Activated CD8-positive, alpha-beta memory T cell treated with anti-CD3 and anti-CD28 coated beads, Interleukin-2, amount 50 U/mL, for 48 hours (primary cell): ENCODE data around the gene ERBB2.

Experiments
- DNase-seq: peaks from one replicate; pipeline ENCODE4 v3.0.0-alpha.2; 2020

Gene ERBB2

DNA sequence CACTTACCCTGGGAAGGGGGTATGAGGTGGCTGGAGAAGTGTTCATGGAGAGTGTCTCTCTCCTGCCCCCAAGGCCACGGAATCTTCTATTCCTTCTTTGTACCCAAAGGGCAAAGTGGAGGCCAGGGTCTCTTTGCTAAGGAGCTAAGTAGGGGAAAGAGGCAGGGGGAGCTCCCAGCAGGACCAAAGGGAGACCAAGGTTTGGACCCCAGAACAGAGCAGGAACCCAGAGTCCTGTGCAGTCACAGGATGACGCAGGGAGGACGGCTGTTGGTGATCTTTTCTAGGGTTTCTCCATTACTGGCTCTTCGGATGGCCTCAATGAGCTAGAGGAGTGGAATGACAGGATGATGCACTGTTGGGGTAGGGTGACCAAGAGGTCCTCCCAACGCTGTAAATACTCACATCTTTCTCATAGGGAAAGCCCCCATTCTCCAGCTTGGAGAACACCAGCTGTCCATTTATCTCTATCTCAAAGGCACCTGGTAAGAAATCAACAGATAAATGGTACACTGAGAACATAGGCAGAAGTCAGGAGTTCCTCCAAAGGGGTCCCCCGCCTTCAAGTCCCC is 29.5 kb downstream of the ERBB2 start:
- DNase-seq, result no peak

DNA sequence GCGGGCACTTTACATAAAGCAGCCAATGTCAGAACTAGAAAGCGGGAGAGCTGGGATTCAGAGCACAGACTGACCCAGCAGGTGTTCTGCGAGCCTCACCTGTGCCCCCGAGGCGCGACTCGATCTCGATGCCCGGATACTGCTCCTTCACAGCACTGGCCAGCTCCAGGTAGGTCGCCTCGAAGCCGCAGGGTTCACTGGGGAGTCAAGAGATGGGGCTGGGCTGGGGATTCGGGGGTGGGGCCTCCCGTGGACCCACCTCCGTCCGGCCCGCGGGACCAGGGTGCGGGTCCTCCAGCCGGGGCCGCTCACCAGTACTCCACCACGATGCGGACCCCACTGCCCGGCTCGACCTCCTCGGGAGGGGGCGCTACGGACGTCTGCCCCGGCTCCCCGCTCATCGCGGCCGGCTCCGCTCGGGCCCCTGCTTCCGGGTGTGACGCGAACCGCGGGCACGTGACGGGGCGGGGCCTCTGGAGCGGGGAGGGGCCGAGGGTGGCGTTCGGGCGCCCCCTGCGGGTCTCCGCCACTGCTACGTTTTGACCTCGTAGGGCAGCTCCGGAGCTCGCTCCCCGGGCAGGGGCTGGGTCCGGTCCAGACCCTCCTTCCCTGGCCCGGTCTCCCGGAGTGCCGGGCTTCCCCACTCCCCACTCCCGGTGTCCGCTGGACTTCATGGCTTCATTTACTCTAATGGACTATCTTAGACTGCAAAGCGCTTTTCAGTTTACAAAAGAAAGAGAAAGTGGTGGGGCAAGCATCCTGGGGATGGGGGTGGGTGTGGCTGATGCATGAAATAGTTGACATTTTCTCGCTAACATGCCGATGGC is 30.4 kb downstream of the ERBB2 start, which contains the start of gene MIEN1:
Gene MIEN1 (minus strand): TSS at position 438 of the 827 bp plus-strand sequence. CDS start 37 bp downstream, at position 401.
- DNase-seq, result peak; percentile 99

DNA sequence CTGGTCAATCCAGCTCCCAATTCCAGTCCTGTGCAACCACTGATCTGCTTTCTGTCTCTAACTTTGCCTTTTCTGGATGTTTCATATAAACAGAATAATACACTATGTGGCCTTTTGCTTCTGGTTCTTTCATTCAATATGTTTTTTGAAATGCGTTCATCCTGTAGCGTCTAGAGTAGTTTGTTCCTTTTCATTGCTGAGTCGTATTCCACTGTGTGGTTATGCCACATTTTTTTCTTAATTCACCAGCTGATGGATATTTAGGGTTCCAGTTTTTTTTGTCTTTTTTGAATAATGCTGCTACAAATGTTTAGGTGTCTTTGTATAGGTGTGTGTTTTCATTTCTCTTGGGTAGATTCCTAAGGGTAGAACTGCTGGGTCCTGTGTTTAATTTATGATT is 32.7 kb downstream of the ERBB2 start:
- DNase-seq, result no peak

DNA sequence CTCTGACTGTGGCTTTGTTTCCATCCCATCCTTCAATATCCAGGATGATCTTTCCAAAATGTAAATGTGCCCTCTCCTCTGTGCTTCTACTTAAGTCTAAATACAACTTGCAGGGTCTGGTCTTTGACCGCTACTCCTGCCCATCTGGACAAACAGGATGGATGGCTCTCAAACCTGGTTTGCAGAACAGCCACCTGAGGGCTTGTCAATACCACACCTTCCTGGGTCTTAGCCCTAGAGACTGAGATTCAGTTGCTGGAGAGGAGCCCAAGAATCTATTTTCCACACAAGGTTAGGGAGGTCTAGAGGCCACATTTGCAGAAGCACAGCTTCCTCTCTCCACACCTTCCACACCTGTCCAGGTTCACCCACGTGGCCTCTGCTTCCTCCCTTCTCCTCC is 36.0 kb downstream of the ERBB2 start:
- no peak for DNase-seq

DNA sequence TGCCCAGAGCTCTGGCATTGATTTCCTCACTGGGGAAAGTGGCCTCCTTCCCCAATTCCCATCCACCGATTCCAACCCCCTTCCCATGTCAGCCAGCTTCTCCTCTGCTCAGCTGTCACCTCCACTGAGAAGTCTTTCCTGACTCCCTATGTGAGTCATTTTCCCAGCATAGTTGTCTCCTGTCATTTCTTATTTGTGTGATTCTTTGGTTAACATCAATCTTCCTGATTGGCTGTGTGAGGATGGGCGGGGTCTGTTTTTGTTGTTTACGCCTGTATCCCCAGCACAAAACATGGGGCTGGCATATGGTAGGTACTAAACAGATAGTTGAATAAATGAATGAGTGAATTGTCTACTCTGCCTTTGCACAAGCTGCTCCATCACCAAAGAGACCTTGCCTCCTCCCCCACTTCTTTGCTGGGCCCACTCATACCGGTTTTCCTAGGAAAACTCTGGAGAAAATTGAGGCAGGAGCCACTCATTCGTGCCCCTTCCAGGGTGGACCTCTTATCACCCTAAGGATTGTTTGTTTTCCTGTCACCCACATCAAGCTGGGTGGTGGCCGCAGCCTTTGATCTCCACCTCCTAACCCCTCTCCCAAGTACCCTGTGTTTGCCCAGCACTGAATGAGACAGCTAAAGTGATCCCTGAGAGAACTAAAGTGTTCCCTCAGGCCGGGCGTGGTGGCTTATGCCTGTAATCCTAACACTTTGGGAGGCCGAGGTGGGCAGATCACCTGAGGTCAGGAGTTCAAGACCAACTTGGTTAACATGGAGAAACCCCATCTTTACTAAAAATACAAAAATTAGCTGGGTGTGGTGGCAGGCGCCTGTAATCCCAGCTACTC is 36.7 kb downstream of the ERBB2 start:
- no peak for DNase-seq

DNA sequence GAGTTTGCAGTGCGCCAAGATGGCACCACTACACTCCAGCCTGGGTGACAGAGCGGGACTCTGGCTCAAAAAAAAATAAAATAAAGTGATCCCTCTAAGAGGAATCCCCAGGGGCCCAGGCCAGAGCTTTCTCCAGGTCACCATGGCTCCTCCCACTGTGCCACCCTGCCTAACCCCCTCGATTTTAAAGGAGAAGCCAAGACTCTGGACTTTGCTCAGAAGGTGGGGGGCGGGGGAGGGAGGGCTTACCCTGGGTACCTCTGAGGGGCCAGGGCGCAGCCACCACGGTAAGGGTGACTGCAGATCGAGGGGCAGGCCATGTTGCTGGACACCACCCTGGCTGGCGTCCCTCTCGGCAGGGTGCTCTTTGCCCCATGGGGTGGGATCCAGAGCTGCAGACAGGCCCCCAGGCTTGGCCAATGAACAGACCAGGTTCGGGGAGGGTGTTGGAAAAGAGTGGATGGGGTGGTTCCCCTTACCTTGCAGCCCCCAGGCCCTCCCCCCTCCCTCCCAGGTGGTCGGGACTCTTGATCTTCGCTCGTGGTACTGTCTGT is 37.4 kb downstream of the ERBB2 start:
- no peak for DNase-seq

DNA sequence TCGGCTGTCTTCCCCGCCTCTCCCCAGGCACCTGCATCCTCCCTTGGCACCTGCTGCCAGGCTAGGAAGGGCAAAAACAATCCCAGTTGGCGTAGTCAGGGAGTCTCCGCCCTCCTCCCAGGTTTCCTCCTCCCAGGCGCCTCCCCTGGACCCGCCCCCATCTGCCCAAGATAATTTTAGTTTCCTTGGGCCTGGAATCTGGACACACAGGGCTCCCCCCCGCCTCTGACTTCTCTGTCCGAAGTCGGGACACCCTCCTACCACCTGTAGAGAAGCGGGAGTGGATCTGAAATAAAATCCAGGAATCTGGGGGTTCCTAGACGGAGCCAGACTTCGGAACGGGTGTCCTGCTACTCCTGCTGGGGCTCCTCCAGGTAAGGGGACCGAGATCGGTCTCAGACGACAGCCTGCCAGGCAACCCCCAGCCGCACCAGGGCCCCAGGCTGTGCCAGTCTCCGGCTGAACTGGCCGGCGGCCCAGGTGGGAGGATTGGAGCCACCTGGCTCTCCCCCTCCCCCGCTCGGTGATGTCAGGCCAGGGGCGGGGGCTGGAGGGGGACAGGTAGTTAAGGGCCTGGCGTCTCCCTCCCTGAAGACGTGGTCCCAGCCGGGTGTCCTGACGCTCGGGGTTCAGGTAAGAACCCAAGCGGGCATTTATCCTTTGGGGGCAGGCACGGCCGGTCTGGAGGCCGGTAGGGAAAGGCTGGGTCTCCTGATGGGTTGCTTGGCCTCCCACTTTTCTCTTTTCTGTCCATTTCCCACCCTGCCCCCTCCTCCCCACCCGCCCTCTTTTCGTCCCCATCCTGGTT is 38.1 kb downstream of the ERBB2 start, which contains the start of gene GRB7:
Gene GRB7 (plus strand): TSS at position 179 of the 808 bp plus-strand sequence. CDS start 4,364 bp downstream, outside the sequence.
- DNase-seq, result peak; percentile 56

DNA sequence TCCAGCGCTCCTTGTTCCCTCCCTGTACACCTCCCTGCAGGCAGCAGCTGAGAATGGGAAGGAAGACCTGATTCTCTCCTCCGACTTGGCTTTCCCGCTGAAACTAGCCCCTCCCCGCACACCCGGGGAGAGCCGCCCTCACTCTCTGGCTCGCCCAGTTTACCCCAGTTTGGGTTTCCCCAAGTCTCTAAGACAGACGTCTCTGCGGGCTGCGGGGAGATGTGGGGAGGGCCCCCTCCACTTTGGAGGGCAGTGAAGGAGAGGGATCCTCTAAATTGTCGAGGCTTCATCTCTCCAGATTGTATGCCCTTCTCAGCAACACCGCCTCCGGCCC is 38.7 kb downstream of the ERBB2 start:
- DNase-seq, result peak; percentile 72

DNA sequence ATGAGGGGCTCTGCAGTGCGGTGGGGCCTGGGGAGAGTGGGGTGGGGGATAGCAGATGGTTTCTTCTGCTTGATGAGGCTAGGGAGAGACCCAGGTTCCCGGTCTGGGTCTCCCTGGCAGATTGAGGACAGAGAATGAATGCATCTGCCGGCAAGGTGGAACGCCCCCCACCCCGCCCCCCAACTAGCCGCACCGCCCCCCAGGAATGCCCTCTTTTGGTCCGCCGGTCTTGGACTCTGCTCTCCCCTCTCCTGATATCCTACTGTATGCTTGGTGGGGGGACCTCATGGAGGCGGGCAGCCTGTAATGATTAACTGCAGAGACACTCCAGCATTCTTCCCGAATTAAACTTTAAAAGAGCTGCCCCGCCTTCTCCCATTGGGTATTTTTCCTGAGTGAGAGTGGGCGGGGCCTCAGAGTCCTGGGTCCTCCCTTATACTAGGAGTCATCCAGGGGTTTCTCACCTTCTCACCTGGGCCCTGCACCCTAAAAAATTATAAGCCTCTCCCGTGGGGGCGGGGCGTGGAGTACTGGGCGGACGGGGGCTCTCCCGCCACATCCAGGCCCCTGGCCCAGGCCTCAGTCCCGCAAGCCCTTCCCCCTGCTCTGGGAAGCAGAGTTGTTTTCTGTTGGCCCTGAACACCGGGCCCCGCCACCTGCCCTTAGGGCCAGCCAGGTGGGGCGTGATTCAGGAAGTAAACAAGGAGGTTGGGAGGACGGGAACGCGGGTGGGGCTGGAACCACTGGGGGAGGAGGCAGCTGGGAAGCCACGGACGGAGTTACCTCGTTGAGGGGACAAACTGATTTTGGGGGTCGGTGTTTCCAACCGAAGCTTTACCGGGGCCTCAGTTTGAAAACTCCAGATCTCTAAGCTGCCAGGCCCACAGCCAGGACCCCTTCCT is 39.4 kb downstream of the ERBB2 start:
- DNase-seq, result no peak

DNA sequence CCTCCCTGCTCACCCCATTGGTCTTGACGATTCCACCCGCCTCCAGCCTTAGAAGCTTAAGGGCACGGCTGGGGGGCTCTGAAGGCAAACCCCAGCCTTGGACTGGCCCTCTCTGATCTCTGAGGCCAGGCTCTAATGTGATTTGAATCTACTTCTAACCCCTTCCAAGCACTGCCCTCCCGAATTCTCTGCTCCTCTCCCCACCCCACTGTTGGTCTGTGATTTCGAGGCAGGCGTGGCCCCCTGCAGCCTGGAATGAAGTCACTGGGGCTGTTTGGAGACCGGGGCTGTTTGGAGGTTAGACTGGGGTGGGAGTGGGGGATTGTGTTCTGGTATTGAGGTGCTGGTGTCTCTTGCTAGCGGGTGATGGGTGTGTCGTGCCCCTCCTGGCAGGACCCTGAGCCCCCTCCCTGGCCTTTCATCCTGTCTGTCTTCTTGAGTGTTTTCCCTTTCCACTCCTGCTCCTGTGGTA is 40.1 kb downstream of the ERBB2 start:
- DNase-seq, result no peak

DNA sequence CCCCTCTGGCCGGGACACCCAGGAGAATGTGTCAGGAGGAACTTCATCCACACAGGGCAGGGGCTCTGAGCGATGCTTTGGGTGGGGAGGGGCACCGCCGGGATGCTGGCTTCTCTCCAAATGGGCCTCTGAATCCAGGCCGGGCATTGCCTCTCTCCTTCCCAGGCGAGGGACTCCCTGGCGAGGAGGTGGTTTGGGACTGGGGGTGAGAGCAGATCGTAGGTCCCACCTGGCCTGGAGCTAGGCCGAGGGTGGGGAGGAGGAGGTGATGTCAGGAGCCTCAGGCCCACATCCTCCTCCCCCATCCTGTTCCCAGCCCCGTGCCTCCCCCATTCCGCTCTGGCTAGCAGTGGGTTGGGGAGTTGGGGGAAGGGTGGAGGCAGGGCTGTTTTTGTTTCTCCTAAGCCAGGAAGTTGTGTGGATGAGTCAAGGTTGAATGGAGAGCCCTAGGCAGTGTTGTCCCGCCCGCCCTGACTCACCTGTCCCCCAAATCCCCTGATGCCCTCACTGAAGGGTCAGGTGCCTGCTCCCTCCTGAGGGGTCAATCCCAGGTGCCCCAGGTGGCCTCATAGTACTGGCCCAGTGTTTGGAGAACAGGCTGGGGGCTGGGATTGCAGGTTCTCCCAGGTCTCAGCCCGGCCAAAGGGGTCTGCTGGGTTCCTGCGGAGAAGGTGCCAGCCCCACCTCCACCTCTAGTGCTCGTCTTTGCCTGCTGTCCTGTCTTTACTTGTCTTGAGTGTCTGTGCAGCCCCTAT is 40.7 kb downstream of the ERBB2 start:
- no peak for DNase-seq

DNA sequence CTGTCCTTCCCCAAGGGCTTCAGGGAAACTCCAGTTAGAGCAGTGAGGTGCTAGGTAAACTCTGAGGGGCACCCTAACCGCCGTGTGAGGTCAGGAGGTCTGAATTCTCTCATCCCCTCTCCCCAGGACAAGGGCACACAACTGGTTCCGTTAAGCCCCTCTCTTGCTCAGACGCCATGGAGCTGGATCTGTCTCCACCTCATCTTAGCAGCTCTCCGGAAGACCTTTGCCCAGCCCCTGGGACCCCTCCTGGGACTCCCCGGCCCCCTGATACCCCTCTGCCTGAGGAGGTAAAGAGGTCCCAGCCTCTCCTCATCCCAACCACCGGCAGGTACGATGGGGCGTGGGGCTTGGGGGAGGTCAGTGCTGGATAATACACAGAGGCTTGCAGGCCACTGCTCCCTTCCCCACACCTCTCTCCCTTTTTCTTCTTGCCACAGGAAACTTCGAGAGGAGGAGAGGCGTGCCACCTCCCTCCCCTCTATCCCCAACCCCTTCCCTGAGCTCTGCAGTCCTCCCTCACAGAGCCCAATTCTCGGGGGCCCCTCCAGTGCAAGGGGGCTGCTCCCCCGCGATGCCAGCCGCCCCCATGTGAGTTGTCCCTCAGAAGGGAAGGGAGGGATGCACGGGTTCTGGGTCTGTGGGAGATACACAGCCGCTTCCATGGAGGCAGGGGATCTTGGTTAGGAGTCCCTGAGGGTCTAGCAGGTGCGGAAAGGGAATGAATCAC is 42.4 kb downstream of the ERBB2 start:
- DNase-seq, result no peak

DNA sequence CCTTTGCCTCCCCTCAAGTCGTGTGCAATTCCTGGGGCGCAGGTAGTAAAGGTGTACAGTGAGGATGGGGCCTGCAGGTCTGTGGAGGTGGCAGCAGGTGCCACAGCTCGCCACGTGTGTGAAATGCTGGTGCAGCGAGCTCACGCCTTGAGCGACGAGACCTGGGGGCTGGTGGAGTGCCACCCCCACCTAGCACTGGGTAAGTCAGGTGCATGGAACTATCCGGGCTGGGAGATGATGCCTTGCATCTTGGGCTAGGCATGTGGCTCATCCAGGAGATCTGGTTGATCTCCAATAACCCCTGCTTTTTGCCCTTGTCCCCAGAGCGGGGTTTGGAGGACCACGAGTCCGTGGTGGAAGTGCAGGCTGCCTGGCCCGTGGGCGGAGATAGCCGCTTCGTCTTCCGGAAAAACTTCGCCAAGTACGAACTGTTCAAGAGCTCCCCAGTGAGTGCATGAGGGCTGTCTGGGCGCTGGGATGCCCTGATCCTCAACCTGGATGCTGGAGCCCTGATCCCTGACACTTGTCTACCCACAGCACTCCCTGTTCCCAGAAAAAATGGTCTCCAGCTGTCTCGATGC is 43.1 kb downstream of the ERBB2 start:
- DNase-seq, result no peak

DNA sequence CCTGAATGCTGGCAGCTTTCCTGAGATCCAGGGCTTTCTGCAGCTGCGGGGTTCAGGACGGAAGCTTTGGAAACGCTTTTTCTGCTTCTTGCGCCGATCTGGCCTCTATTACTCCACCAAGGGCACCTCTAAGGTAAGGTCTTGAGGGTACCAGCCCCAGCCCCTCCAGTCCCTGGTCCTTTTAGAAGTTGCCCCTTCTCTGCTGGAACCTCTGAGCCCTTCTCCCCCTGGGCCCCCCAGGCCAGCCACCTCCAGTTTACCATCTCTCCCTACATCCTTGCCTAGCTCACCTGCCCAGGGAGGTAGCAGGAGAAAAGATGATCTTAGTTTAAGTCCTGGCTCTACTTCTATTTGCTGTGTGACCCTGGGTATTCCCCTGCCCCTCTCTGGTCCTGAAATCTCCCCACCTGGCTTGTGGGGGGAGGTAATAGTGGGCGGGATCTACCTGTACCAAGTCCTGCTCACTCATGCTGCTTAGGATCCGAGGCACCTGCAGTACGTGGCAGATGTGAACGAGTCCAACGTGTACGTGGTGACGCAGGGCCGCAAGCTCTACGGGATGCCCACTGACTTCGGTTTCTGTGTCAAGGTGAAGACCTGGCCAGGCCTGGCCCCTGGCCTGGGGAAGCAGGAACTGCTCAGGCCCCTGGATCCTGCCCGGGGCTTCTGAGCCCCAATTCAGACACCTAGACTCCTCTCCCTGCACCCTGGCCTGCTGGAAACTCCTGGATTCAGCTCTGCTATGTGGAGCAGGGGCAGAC is 44.4 kb downstream of the ERBB2 start:
- DNase-seq, result no peak

DNA sequence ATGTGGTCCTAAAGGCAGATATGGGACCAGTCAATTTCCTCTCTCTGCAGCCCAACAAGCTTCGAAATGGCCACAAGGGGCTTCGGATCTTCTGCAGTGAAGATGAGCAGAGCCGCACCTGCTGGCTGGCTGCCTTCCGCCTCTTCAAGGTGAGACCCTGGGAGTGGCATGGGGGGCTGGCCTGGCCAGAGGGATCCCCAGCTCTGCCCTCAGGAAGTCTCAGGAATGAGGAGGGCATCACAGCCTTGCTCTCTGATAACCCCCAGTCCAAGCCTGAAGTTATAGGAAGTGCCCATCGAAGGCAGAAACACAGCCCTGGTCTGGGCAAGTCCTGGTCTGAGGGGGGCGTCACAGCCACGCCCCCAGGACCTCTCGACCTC is 45.0 kb downstream of the ERBB2 start:
- DNase-seq, result no peak

DNA sequence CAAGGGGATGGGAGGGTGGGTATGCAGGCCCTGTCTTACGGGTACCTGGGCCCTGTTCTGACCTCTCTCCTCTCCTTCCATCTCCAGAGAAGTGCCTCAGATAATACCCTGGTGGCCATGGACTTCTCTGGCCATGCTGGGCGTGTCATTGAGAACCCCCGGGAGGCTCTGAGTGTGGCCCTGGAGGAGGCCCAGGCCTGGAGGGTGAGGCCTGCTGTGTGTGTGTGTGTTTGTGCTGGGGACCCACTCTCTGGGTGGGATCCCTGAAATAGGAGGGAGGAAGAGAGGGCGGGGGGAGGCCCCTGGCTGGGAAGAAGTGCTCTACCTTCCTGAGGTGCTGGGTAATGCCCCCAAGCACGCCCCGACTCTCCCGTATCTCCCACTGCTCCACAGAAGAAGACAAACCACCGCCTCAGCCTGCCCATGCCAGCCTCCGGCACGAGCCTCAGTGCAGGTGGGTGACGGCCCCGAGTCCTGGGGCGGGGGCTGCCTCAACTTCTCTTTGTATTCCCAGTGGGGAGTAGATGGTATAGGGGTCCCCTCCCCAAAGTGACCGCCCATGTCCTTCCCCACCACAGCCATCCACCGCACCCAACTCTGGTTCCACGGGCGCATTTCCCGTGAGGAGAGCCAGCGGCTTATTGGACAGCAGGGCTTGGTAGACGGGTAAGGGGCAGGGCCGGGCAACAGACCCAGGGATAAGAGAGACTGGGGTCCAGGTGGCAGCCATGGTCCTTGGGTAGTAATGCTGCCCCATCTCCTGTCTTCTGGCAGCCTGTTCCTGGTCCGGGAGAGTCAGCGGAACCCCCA is 45.7 kb downstream of the ERBB2 start:
- DNase-seq, result no peak

DNA sequence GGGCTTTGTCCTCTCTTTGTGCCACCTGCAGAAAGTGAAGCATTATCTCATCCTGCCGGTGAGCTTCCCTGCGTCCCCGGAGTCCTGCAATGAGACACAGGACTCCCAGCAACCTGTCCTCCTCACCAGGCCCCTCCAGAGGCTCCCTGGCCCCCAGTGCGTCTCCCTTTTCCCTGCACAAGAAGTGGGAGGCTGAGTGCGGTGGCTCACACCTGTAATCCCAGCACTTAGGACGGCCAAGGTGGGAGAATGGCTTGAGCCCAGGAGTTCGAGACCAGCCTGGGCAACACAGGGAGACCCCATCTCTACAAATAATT is 46.2 kb downstream of the ERBB2 start:
- DNase-seq, result no peak

DNA sequence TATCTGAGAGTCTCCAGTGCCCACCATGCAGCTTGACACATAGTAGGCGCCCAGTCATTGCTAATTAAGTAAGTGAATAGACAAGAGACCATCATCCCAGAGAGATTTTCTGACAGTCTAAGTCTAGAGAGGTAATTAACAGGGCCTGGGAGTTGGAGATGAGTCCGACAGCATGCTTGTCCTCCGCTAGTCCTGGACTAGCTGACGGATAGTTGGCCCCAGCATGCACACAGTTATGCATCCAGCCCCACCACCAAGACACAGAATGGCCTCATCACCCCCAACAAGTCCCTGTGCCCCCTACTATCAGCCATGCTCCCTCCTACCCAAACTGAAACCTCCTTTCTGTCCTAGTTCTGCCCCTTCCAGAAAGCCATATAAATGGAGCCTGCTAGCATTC is 47.9 kb downstream of the ERBB2 start:
- no peak for DNase-seq
